Right atrium auricular region (tissue), 2 donors: ENCODE measurements around the gene SPATA18. TPM values are rescaled to one million over a fixed set of nuclear protein-coding genes. Genes with fewer than 3 reads are reported as not detected.
"Not testable (repeated sequence)": the region's sequence is repeated elsewhere in the genome, so short reads cannot be mapped to it uniquely, and the experiment has no call there.

Experiments
- DNase-seq: peaks from one replicate; pipeline ENCODE4 v3.0.0-alpha.2; 2019; ENCODE audit warnings: low spot score
- H3K27ac ChIP-seq, 2 donors: fragments of 200-600 bp; sonication (generic); 1 replicate in 1 of 2; 2 replicates in 1 of 2; pipeline ENCODE4 v1.5.1; 2016 to 2019
- H3K27me3 ChIP-seq, 2 donors: fragments of 200-600 bp; sonication (generic); one replicate each; pipeline versions ENCODE4 v1.5.1 to v1.6.0; 2017 to 2019
- H3K36me3 ChIP-seq: fragments of 200-600 bp; sonication (generic); one replicate; pipeline ENCODE4 v1.5.1; 2016
- H3K4me1 ChIP-seq, 2 donors: fragments of 200-600 bp; sonication (generic); one replicate each; pipeline versions ENCODE4 v1.5.1 to v1.6.0; 2017 to 2019
- H3K4me3 ChIP-seq, 2 donors: fragments of 200-600 bp; sonication (generic); 1 replicate in 1 of 2; 2 replicates in 1 of 2; pipeline ENCODE4 v1.5.1; 2017 to 2019; ENCODE audit warnings: mild to moderate bottlenecking in 1 of 2, moderate library complexity in 1 of 2
- H3K9me3 ChIP-seq, 2 donors: fragments of 200-600 bp; sonication (generic); one replicate each; pipeline ENCODE4 v1.5.1; 2019
- total RNA-seq, 2 donors: library from RNA; depleted of rRNA; stranded (reverse); fragments of >200 nt; gene quantifications; one replicate each; pipeline ENCODE4 v1.1.0, GENCODE V29; 2016
- TF ChIP-seq, protein P1 (sequence below), 2 donors: fragments of 200-600 bp; sonication (generic); IDR thresholded peaks; one replicate each; pipeline ENCODE4 v1.5.1; 2019; ENCODE audit warnings: antibody characterized with exemption in 2 of 2

Gene SPATA18
- total RNA-seq, 2 donors from 2014 or later: 2.2 to 4.3 TPM

DNA sequence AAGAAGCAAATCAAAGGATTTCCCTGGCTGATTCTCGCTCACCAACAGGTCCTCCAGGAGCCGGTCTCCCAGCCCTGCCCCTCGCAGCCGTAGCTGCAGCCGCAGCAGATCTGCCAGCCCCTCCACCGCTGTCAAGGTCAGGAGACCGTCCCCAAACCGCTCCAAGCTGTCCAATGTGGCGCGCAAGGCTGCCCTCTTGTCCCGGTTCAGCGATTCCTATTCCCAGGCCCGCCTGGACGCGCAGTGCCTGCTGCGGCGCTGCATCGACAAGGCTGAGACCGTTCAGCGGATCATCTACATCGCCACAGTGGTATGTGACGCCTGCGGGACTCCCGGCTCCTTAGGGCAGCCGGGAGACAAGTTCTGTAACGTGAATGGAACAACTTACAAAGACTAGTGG, 25.6 kb downstream of the SPATA18 start:
- no peak for DNase-seq
- H3K27me3 ChIP-seq: peaks cover 0 to 5% of the 10 kb centered on the region in 2 donors
- no peaks in the 10 kb centered on the region for H3K9me3 ChIP-seq
- TF ChIP-seq, protein P1, sequence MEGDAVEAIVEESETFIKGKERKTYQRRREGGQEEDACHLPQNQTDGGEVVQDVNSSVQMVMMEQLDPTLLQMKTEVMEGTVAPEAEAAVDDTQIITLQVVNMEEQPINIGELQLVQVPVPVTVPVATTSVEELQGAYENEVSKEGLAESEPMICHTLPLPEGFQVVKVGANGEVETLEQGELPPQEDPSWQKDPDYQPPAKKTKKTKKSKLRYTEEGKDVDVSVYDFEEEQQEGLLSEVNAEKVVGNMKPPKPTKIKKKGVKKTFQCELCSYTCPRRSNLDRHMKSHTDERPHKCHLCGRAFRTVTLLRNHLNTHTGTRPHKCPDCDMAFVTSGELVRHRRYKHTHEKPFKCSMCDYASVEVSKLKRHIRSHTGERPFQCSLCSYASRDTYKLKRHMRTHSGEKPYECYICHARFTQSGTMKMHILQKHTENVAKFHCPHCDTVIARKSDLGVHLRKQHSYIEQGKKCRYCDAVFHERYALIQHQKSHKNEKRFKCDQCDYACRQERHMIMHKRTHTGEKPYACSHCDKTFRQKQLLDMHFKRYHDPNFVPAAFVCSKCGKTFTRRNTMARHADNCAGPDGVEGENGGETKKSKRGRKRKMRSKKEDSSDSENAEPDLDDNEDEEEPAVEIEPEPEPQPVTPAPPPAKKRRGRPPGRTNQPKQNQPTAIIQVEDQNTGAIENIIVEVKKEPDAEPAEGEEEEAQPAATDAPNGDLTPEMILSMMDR (IDR thresholded peaks at IDR 0.05): no peak
- H3K4me3 ChIP-seq: peak overlapping the region in 1 of 2 donors; percentile 24
- H3K4me1 ChIP-seq: no peaks in the 10 kb centered on the region
- H3K36me3 ChIP-seq: no peaks in the 10 kb centered on the region
- H3K27ac ChIP-seq: no peak overlapping the region

DNA sequence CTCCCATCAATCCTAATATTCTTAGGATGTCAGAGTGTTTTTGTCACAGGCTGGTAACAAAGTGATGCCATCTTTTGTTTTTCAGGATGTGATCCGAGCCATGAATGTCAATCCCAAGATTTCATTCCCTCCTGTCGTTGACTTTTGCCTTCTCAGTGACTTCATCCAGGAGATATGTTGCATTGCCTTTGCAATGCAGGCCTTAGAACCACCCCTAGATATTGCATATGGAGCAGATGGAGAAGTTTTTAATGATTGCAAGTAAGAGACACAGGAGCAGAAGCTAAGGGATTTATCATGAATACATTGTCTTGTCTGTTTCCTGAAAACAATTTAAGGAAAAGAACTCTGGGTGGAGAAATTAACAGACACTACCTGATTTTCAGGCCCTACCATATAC, 28.6 kb downstream of the SPATA18 start:
- H3K4me1 ChIP-seq: no peaks in the 10 kb centered on the region
- H3K4me3 ChIP-seq: no peak overlapping the region
- H3K27me3 ChIP-seq: peaks cover 0 to 5% of the 10 kb centered on the region in 2 donors
- no peak for DNase-seq
- H3K27ac ChIP-seq: no peak overlapping the region
- no peaks in the 10 kb centered on the region for H3K9me3 ChIP-seq
- TF ChIP-seq, protein P1 (IDR thresholded peaks at IDR 0.05): no peak
- H3K36me3 ChIP-seq: no peaks in the 10 kb centered on the region

DNA sequence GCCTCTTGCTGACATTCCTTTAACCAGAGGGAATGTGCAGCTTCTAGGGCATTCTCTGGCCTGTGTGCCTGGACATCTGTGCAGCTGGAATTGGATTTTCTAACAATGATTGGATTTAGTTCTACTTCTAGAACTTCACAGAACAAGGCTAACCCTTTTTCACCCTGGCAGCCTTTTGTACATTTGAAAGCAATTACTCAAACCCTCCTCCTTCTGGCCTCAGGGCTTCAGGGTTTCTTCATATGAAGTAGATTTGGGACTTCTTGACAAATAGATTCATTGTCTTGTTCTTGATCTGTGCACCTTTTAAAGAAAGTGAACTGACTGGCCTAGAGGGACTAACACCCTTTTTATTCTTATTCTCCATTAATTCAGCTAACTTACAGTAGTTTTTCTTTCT, 30.1 kb downstream of the SPATA18 start:
- Histone ChIP-seq H3K27ac (no peak overlapping the region), H3K27me3 (peaks cover 0 to 5% of the 10 kb centered on the region in 2 donors), H3K9me3 (no peaks in the 10 kb centered on the region), H3K4me3 (no peak overlapping the region), H3K36me3 (no peaks in the 10 kb centered on the region), H3K4me1 (no peaks in the 10 kb centered on the region)
- TF ChIP-seq, protein P1 (IDR thresholded peaks at IDR 0.05): no peak
- DNase-seq: no peak

DNA sequence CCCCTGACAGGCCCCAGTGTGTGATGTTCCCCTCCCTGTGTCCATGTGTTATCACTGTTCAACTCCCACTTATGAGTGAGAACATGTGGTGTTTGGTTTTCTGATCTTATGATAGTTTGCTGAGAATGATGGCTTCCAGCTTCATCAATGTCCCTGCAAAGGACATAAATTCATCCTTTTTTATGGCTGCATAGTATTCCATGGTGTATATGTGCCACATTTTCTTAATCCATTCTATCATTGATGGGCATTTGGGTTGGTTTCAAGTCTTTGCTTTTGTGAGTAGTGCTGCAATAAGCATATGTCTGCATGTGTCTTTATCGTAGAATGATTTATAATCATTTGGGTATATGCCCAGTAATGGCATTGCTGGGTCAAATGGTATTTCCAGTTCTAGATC, 35.3 kb downstream of the SPATA18 start:
- not testable (repeated sequence) for H3K9me3 ChIP-seq, H3K4me3 ChIP-seq, H3K27ac ChIP-seq, H3K4me1 ChIP-seq, DNase-seq, H3K36me3 ChIP-seq, H3K27me3 ChIP-seq

DNA sequence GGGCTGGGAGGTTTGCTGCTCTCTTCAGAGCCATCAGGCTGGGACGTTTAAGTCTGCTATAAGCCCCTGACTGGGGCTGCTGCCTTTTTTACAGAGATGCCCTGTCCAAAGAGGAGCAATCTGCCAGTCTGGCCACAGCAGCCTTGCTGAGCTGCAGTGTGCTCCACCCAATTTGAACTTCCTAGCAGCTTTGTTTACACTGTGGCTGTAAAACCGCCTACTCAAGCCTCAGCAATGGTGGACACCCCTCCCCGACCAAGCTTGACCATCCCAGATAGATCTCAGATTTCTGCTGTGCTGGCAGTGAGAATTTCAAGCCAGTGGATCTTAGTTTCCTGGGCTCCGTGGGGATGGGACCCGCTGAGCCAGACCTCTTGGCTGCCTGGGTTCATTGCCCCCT, 40.7 kb downstream of the SPATA18 start:
- H3K9me3 ChIP-seq: no peaks in the 10 kb centered on the region
- no peaks in the 10 kb centered on the region for H3K27me3 ChIP-seq
- H3K4me3 ChIP-seq: no peak overlapping the region
- no peak overlapping the region for H3K27ac ChIP-seq
- TF ChIP-seq, protein P1 (IDR thresholded peaks at IDR 0.05): no peak
- no peaks in the 10 kb centered on the region for H3K4me1 ChIP-seq
- no peaks in the 10 kb centered on the region for H3K36me3 ChIP-seq
- DNase-seq: no peak

DNA sequence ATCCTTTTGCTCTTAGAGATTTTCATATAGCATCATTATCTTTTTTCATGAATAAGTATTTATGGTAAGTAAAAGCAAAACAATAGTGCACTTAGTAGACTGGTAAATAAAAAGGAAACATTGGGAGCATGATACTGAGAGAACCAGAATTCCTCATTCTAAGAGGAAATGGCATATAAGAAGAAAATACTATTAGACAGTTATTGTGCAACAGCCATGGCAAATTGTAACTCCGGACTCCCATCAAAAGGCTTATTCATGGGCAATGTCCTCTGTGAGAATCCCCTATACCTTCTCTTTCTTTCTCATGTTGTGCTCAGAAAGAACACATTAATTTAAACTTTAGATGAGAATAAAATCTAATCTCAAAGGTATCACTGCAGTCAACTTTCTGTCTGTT, 42.4 kb downstream of the SPATA18 start:
- H3K27ac ChIP-seq: no peak overlapping the region
- no peaks in the 10 kb centered on the region for H3K4me1 ChIP-seq
- no peaks in the 10 kb centered on the region for H3K36me3 ChIP-seq
- no peak for DNase-seq
- no peak overlapping the region for H3K4me3 ChIP-seq
- no peaks in the 10 kb centered on the region for H3K27me3 ChIP-seq
- TF ChIP-seq, protein P1 (IDR thresholded peaks at IDR 0.05): no peak
- H3K9me3 ChIP-seq: no peaks in the 10 kb centered on the region
